GM19438 (cell line): ENCODE measurements around the gene TSPYL6.

Experiments
- ATAC-seq: cut with Tn5 transposase; IDR thresholded peaks from one replicate; pipeline ENCODE4 v1.9.1; 2021; ENCODE audit warnings: low read depth; ENCODE audit not compliant: unreplicated experiment

Gene TSPYL6

GRCh38 chr2:54207666-54208195 is 48.3 kb downstream of the TSPYL6 start:
- no peak for ATAC-seq

- no peak for ATAC-seq
Measured at GRCh38 chr2:54206596-54206995, 49.4 kb downstream of the TSPYL6 start.

- ATAC-seq = no peak
Measured at GRCh38 chr2:54204476-54204875, 51.6 kb downstream of the TSPYL6 start.
